DOHH2 (cell line): ENCODE results near the gene KRT14.

Experiments used
- H3F3A ChIP-seq: fragments of 200-600 bp; sonication (generic), shearing (Covaris generic); 2 replicates; pipeline ENCODE4 v1.6.0; 2016; ENCODE audit warnings: antibody characterized with exemption, mild to moderate bottlenecking; ENCODE audit not compliant: control insufficient read depth, insufficient read depth
- H3K27ac ChIP-seq: fragments of 200-600 bp; sonication (generic); 2 replicates; pipeline ENCODE4 v1.5.1; 2014; ENCODE audit warnings: low read depth, mild to moderate bottlenecking, low read length, moderate library complexity
- H3K27me3 ChIP-seq: fragments of 200-600 bp; sonication (generic); 2 replicates; pipeline ENCODE4 v1.6.1; 2014; ENCODE audit warnings: mild to moderate bottlenecking, low read length, mixed read lengths; ENCODE audit not compliant: control insufficient read depth
- H3K36me3 ChIP-seq: fragments of 200-600 bp; sonication (generic); 2 replicates; pipeline ENCODE4 v1.6.1; 2014; ENCODE audit warnings: mild to moderate bottlenecking, low read length, moderate library complexity, mixed read lengths; ENCODE audit not compliant: control insufficient read depth
- H3K4me1 ChIP-seq: fragments of 200-600 bp; sonication (generic); 2 replicates; pipeline ENCODE4 v1.6.1; 2014; ENCODE audit warnings: mild to moderate bottlenecking, low read length, mixed read lengths; ENCODE audit not compliant: control insufficient read depth
- H3K4me2 ChIP-seq: fragments of 200-600 bp; sonication (generic); 2 replicates; pipeline ENCODE4 v1.6.0; 2014; ENCODE audit warnings: mild to moderate bottlenecking, low read length, moderate library complexity
- H3K4me3 ChIP-seq: fragments of 200-600 bp; sonication (generic); 2 replicates; pipeline ENCODE4 v1.5.1; 2014; ENCODE audit warnings: mild to moderate bottlenecking, low read length, mixed read lengths
- H3K79me2 ChIP-seq: fragments of 200-600 bp; sonication (generic); 2 replicates; pipeline ENCODE4 v1.6.1; 2014; ENCODE audit warnings: mild to moderate bottlenecking, low read length, mixed read lengths; ENCODE audit not compliant: control insufficient read depth
- H3K9me2 ChIP-seq: fragments of 200-600 bp; sonication (generic); replicated peaks from 2 replicates; pipeline ENCODE4 v1.6.1; 2014; ENCODE audit warnings: mild to moderate bottlenecking, low read length, mixed read lengths; ENCODE audit not compliant: control insufficient read depth
- H3K9me3 ChIP-seq: fragments of 200-600 bp; sonication (generic); 2 replicates; pipeline ENCODE4 v1.6.1; 2014; ENCODE audit warnings: antibody characterized with exemption, low read length, mixed read lengths; ENCODE audit not compliant: control insufficient read depth, insufficient read depth
- H4K20me1 ChIP-seq: fragments of 200-600 bp; sonication (generic); 2 replicates; pipeline ENCODE4 v1.6.0; 2014; ENCODE audit warnings: low read depth, mild to moderate bottlenecking, antibody characterized with exemption, low read length, moderate library complexity; ENCODE audit not compliant: control insufficient read depth, insufficient read depth
- EZH2phosphoT487 ChIP-seq: fragments of 200-600 bp; sonication (generic); IDR thresholded peaks from 2 replicates; pipeline ENCODE4 v1.6.1; 2017; ENCODE audit warnings: borderline replicate concordance, mild to moderate bottlenecking, antibody characterized with exemption, low read length, moderate library complexity, mixed read lengths
- TF ChIP-seq, protein P1 (sequence below): fragments of 200-600 bp; sonication (generic); IDR thresholded peaks from one replicate; pipeline ENCODE4 v1.5.1; 2014; ENCODE audit warnings: antibody characterized with exemption, mild to moderate bottlenecking, low read depth, low read length; ENCODE audit not compliant: poor library complexity, severe bottlenecking

Gene KRT14

DNA sequence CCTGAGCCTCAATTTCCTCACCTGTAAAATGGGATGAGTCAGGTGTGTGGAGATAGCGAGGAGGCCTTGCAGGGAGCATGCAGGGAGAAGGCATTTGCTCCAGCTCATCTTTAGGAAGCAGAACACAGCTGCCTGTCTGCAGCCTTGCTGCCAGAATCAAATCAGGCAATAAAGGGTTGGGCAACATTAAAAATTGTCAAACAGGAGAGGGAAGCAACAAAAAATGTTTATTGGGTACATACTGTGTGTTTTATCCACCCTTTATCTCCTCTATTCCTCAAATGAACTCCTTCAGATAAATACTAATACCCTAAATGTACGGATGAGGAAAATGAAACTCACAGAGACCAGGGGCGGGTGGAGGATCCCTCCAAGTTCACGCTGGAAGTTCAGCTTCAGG, 13.6 kb upstream of the KRT14 start:
- Histone ChIP-seq H3K79me2 (no peaks in the 10 kb centered on the region), H3K9me3 (no peaks in the 10 kb centered on the region), H3K4me3 (no peak overlapping the region), H3K36me3 (no peaks in the 10 kb centered on the region), H3K27me3 (no peaks in the 10 kb centered on the region), H3K4me2 (no peak overlapping the region), H3K4me1 (no peaks in the 10 kb centered on the region), H4K20me1 (no peaks in the 10 kb centered on the region), H3K9me2 (no peaks in the 10 kb centered on the region), H3K27ac (no peak overlapping the region), H3F3A (no peaks in the 10 kb centered on the region)
- TF ChIP-seq EZH2phosphoT487, result no peak
- TF ChIP-seq, protein P1, sequence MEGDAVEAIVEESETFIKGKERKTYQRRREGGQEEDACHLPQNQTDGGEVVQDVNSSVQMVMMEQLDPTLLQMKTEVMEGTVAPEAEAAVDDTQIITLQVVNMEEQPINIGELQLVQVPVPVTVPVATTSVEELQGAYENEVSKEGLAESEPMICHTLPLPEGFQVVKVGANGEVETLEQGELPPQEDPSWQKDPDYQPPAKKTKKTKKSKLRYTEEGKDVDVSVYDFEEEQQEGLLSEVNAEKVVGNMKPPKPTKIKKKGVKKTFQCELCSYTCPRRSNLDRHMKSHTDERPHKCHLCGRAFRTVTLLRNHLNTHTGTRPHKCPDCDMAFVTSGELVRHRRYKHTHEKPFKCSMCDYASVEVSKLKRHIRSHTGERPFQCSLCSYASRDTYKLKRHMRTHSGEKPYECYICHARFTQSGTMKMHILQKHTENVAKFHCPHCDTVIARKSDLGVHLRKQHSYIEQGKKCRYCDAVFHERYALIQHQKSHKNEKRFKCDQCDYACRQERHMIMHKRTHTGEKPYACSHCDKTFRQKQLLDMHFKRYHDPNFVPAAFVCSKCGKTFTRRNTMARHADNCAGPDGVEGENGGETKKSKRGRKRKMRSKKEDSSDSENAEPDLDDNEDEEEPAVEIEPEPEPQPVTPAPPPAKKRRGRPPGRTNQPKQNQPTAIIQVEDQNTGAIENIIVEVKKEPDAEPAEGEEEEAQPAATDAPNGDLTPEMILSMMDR, result no peak

DNA sequence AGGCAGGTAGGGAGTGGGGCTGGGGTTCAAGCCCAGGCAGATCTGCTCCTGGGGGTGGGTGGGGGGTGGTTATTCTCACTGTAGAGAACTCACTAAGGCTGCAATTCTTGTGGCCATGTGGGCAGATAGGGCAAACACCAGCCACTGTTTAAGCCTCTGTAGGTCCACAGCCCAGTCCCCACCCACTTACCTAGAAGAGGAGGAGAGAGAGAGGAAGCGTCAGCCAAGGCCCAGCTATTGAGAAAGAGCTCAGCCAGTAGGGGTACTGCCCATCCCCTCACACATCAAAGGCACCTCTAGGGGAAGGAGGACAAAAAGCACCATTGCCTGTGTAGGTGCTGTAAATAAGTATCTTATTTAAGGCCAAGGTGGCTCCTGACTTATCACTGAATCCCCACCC, 13.0 kb upstream of the KRT14 start:
- Histone ChIP-seq H3K4me2 (no peak overlapping the region), H3F3A (no peaks in the 10 kb centered on the region), H3K36me3 (no peaks in the 10 kb centered on the region), H3K4me1 (no peaks in the 10 kb centered on the region), H3K79me2 (no peaks in the 10 kb centered on the region), H3K4me3 (no peak overlapping the region), H4K20me1 (no peaks in the 10 kb centered on the region), H3K27ac (no peak overlapping the region), H3K9me2 (no peaks in the 10 kb centered on the region), H3K9me3 (no peaks in the 10 kb centered on the region), H3K27me3 (no peaks in the 10 kb centered on the region)
- TF ChIP-seq EZH2phosphoT487, result no peak
- TF ChIP-seq, protein P1, result no peak

DNA sequence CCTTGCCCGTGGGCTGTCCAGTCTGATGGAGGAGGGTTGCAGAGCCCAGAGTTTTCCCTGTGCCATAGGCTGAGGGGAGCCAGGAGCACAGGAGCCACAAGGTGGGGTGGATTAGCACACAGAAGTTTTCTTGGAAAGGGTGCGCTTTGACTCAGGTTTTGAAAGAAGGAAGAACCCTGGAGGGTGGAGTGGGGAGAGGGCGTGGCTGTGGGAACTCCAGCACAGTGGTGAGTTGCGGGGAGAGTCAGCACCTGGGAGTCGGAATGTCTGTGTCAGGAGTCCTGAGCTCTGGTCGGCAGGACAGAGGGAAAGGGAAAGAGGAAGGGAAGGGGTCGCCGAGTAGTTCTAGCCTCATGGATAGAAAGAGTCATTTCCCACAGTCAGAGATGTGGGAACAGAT, 8.9 kb upstream of the KRT14 start:
- no peaks in the 10 kb centered on the region for H3K9me3 ChIP-seq
- H3F3A ChIP-seq, result no peaks in the 10 kb centered on the region
- no peaks in the 10 kb centered on the region for H3K9me2 ChIP-seq
- no peak overlapping the region for H3K4me3 ChIP-seq
- H3K27me3 ChIP-seq, result 0 out of 2 replicates have a peak, but pooled peaks cover 3% of the 10 kb centered on the region
- no peaks in the 10 kb centered on the region for H4K20me1 ChIP-seq
- no peaks in the 10 kb centered on the region for H3K36me3 ChIP-seq
- H3K4me1 ChIP-seq, result no peaks in the 10 kb centered on the region
- no peaks in the 10 kb centered on the region for H3K79me2 ChIP-seq
- TF ChIP-seq, protein P1, result no peak
- no peak for TF ChIP-seq EZH2phosphoT487
- H3K4me2 ChIP-seq, result no peak overlapping the region
- H3K27ac ChIP-seq, result no peak overlapping the region
